SK-N-SH (cell line): Measurements from ENCODE around the gene GPR61. TPM values are rescaled to one million over a fixed set of nuclear protein-coding genes. Genes with fewer than 3 reads are reported as not detected.

Experiments
- CTCF ChIA-PET: fragments of 300-600, 350-600 bp; formaldehyde crosslinking; extraction: SDS; loops from one replicate; lab custom pipeline; 2021; lab: Yijun Ruan, JAX
- POLR2A ChIA-PET: fragments of 350-600 bp; sonication (Branson Sonifier 250); formaldehyde crosslinking; extraction: SDS; loops from one replicate; lab custom pipeline; 2020; ENCODE audit warnings: antibody characterized with exemption, inconsistent platforms; lab: Yijun Ruan, JAX
- DNase-seq: peaks from one replicate; pipeline ENCODE4 v3.0.0; 2012
- H2AFZ ChIP-seq: fragments of 200-600 bp; sonication (generic); 2 replicates; pipeline ENCODE4 v1.8.1; 2016; ENCODE audit warnings: antibody characterized with exemption, mild to moderate bottlenecking, low read depth
- H3F3A ChIP-seq: fragments of 200-600 bp; sonication (generic); replicated peaks from 2 replicates; pipeline ENCODE3; 2016; ENCODE audit warnings: antibody characterized with exemption, mild to moderate bottlenecking; ENCODE audit not compliant: insufficient read depth
- H3K27ac ChIP-seq, 2 experiments: fragments of 200-500 bp in 1 of 2; fragments of 200-600 bp in 1 of 2; sonication (Bioruptor generic) in 1 of 2; sonication (generic), shearing (Covaris generic) in 1 of 2; 2 replicates each; pipeline versions ENCODE4 v1.5.1 to v1.6.1; 2014 to 2016; ENCODE audit warnings: low read depth in 2 of 2, inconsistent platforms in 1 of 2, low read length in 1 of 2, mild to moderate bottlenecking in 1 of 2, mixed read lengths in 1 of 2
- H3K27me3 ChIP-seq: fragments of 200-600 bp; sonication (generic), shearing (Covaris generic); 2 replicates; pipeline ENCODE4 v1.6.1; 2016; ENCODE audit warnings: mixed run types; ENCODE audit not compliant: insufficient read depth
- H3K36me3 ChIP-seq, 2 experiments: fragments of 200-500 bp in 1 of 2; fragments of 200-600 bp in 1 of 2; sonication (Bioruptor generic) in 1 of 2; sonication (generic) in 1 of 2; replicated peaks in 1 of 2; 2 replicates each; pipeline versions ENCODE3 to v1.5.1; 2014 to 2016; ENCODE audit warnings: low read length in 1 of 2, mild to moderate bottlenecking in 1 of 2; ENCODE audit not compliant: insufficient read depth in 2 of 2, control insufficient read depth in 1 of 2
- H3K4me1 ChIP-seq, 2 experiments: fragments of 200-500 bp in 1 of 2; fragments of 200-600 bp in 1 of 2; sonication (Bioruptor generic) in 1 of 2; sonication (generic), shearing (Covaris generic) in 1 of 2; 2 replicates each; pipeline versions ENCODE4 v1.5.1 to v1.6.1; 2014 to 2016; ENCODE audit warnings: low read depth in 1 of 2, low read length in 1 of 2, mixed run types in 1 of 2; ENCODE audit not compliant: insufficient read depth in 2 of 2, control insufficient read depth in 1 of 2
- H3K4me2 ChIP-seq: fragments of 200-600 bp; sonication (generic), shearing (Covaris generic); 2 replicates; pipeline ENCODE4 v1.6.1; 2017; ENCODE audit warnings: mixed run types
- H3K4me3 ChIP-seq, 2 experiments: fragments of 200-500 bp in 1 of 2; fragments of 200-600 bp in 1 of 2; sonication (Bioruptor generic) in 1 of 2; sonication (generic), shearing (Covaris generic) in 1 of 2; 2 replicates each; pipeline versions ENCODE4 v1.5.1 to v1.8.1; 2014 to 2016; ENCODE audit warnings: low read depth in 2 of 2, inconsistent platforms in 1 of 2, low read length in 1 of 2, mild to moderate bottlenecking in 1 of 2, mixed read lengths in 1 of 2, moderate library complexity in 1 of 2
- H3K79me2 ChIP-seq: fragments of 200-600 bp; sonication (generic); 2 replicates; pipeline ENCODE4 v1.8.1; 2017; ENCODE audit warnings: mild to moderate bottlenecking; ENCODE audit not compliant: insufficient read depth
- H3K9ac ChIP-seq: fragments of 200-600 bp; sonication (generic); 2 replicates; pipeline ENCODE4 v1.6.1; 2017; ENCODE audit warnings: mixed run types
- H3K9me2 ChIP-seq: fragments of 200-600 bp; sonication (generic); 2 replicates; pipeline ENCODE4 v1.6.1; 2017; ENCODE audit warnings: mixed run types
- H3K9me3 ChIP-seq: fragments of 200-600 bp; sonication (generic); 2 replicates; pipeline ENCODE4 v1.6.1; 2017; ENCODE audit warnings: mixed run types, mild to moderate bottlenecking, moderate library complexity
- H4K20me1 ChIP-seq: fragments of 200-600 bp; sonication (generic); 2 replicates; pipeline ENCODE4 v1.6.1; 2017; ENCODE audit warnings: mild to moderate bottlenecking, mixed run types; ENCODE audit not compliant: insufficient read depth
- EP300 ChIP-seq, 2 experiments: IDR thresholded peaks; 2 replicates each; pipeline versions ENCODE4 v1.4.0 to v1.6.1; 2012; ENCODE audit warnings: borderline replicate concordance in 1 of 2, low read depth in 1 of 2, low read length in 1 of 2
- FOSL2 ChIP-seq: IDR thresholded peaks from 2 replicates; pipeline ENCODE4 v1.4.0; 2012; ENCODE audit warnings: low read depth, mild to moderate bottlenecking, moderate library complexity, borderline replicate concordance
- FOXJ3 ChIP-seq: sonication (generic); formaldehyde crosslinking; IDR thresholded peaks from 2 replicates; pipeline ENCODE4 v1.5.1; 2020; ENCODE audit warnings: mild to moderate bottlenecking, missing genetic modification reagents
- IRF3 ChIP-seq: fragments of 150-350 bp; IDR thresholded peaks from 2 replicates; pipeline ENCODE4 v1.6.1; 2016; ENCODE audit warnings: mild to moderate bottlenecking, low read depth, low read length
- MXI1 ChIP-seq: IDR thresholded peaks from 2 replicates; pipeline ENCODE4 v1.6.1; 2012; ENCODE audit warnings: mild to moderate bottlenecking, low read depth, low read length, improper control_type of control experiment
- RAD21 ChIP-seq: IDR thresholded peaks from 2 replicates; pipeline ENCODE4 v1.6.1; 2012; ENCODE audit warnings: mild to moderate bottlenecking, low read length
- RCOR1 ChIP-seq: fragments of 150-350 bp; IDR thresholded peaks from 2 replicates; pipeline ENCODE4 v1.6.1; 2017; ENCODE audit warnings: antibody characterized with exemption, low read length
- RFX5 ChIP-seq: IDR thresholded peaks from 2 replicates; pipeline ENCODE4 v1.6.1; 2012; ENCODE audit warnings: mild to moderate bottlenecking, improper control_type of control experiment, low read length
- RXRA ChIP-seq: IDR thresholded peaks from 2 replicates; pipeline ENCODE4 v1.4.0; 2012; ENCODE audit warnings: low read depth, mild to moderate bottlenecking, borderline replicate concordance
- SMC3 ChIP-seq: IDR thresholded peaks from 2 replicates; pipeline ENCODE4 v1.6.1; 2012; ENCODE audit warnings: low read depth, low read length, improper control_type of control experiment
- TCF12 ChIP-seq: IDR thresholded peaks from 2 replicates; pipeline ENCODE4 v1.4.0; 2012
- TEAD4 ChIP-seq: IDR thresholded peaks from 2 replicates; pipeline ENCODE4 v1.4.0; 2012; ENCODE audit warnings: mild to moderate bottlenecking, borderline replicate concordance; ENCODE audit not compliant: insufficient read depth
- ZBTB33 ChIP-seq: IDR thresholded peaks from 2 replicates; pipeline ENCODE4 v1.4.0; 2012; ENCODE audit warnings: low read depth, borderline replicate concordance
- WGBS: methylation state at CpG from one replicate; pipeline ENCODE4 v1.1.6; 2017; ENCODE audit warnings: low lambda C conversion rate; 5-methylcytosine and 5-hydroxymethylcytosine counted together
- polyA plus RNA-seq, 3 experiments: library from polyadenylated mRNA; depleted of rRNA; stranded (reverse); fragments of >200 nt; gene quantifications; 2 replicates each; pipeline ENCODE4 v1.2.3, GENCODE V29; 2012

Gene GPR61
- polyA plus RNA-seq, 1 of the 3 experiments (the other 2 are of a cell fraction): not detected

GRCh38 chr1:109492779-109493178 is 46.9 kb upstream of the GPR61 start:
- 67% methylated on average over 4 of the region's 4 CpGs for WGBS
- Histone ChIP-seq H3K27ac (no peak overlapping the region), H3K27me3 (no peaks in the 10 kb centered on the region), H3K4me2 (no peak overlapping the region), H3K36me3 (peaks cover 5 to 26% of the 10 kb centered on the region in 2 experiments), H3K79me2 (peaks cover 19% of the 10 kb centered on the region), H3K9me3 (no peaks in the 10 kb centered on the region), H2AFZ (no peak overlapping the region), H3F3A (no peaks in the 10 kb centered on the region), H3K9me2 (no peaks in the 10 kb centered on the region), H3K4me1 (peaks cover 0 to 11% of the 10 kb centered on the region in 2 experiments; a peak in 2 of 4 replicates), H4K20me1 (no peaks in the 10 kb centered on the region), H3K9ac (no peak overlapping the region), H3K4me3 (no peak overlapping the region)
- no peak for DNase-seq
- TF ChIP-seq EP300 (IDR thresholded peaks at IDR 0.05; ENCODE audit: borderline replicate concordance in 1 of 2, low read depth in 1 of 2, low read length in 1 of 2) (no peak), MXI1 (no peak), RFX5 (no peak), FOSL2 (no peak), FOXJ3 (CRISPR knock-in tag) (no peak), TEAD4 (no peak), IRF3 (no peak), TCF12 (no peak), ZBTB33 (no peak), RXRA (no peak), RCOR1 (no peak), SMC3 (no peak)
- CTCF ChIA-PET: interaction anchor here (0.7 to 40.2 kb wide), 13 partner anchors 9 to 282 kb away, joined by 3 to 1710 read pairs (median 4); partner anchors contain the start of genes AMIGO1, ATXN7L2 and GPR61
- POLR2A ChIA-PET: interaction anchor here (1.4 to 1.6 kb wide), 2 partner anchors 38 to 40 kb away, joined by 6 to 7 read pairs; no protein-coding TSS in a partner anchor

- H3K9me2 ChIP-seq: no peaks in the 10 kb centered on the region
- CTCF ChIA-PET: interaction anchor here (0.7 to 40.2 kb wide), 17 partner anchors 9 to 281 kb away, joined by 3 to 1710 read pairs (median 4); partner anchors contain the start of genes AMIGO1, ATXN7L2 and GPR61
Observed at GRCh38 chr1:109493227-109493626, 46.4 kb upstream of the GPR61 start.

More at GRCh38 chr1:109493227-109493626, 46.4 kb upstream of the GPR61 start:
- POLR2A ChIA-PET: interaction anchor here (1.4 to 1.5 kb wide), 2 partner anchors 37 to 39 kb away, joined by 6 to 7 read pairs; no protein-coding TSS in a partner anchor
- peaks cover 19% of the 10 kb centered on the region for H3K79me2 ChIP-seq
- no peaks in the 10 kb centered on the region for H4K20me1 ChIP-seq
- H2AFZ ChIP-seq: peak overlapping the region; percentile 92
- peak overlapping the region; percentile 78; the same call in 1 of the 2 replicates for H3K4me2 ChIP-seq
- H3F3A ChIP-seq: no peaks in the 10 kb centered on the region
- H3K27me3 ChIP-seq: no peaks in the 10 kb centered on the region
- WGBS: 94% methylated on average over 4 of the region's 4 CpGs
- DNase-seq: no peak
- H3K27ac ChIP-seq: peak overlapping the region in 1 of 2 experiments; percentile 36; a peak in 2 of 4 replicates
- peaks cover 0 to 14% of the 10 kb centered on the region in 2 experiments; a peak in 2 of 4 replicates for H3K4me1 ChIP-seq
- H3K9ac ChIP-seq: 0 out of 2 replicates have a peak overlapping the region, but pooled peaks have one; percentile 23
- no peak for TF ChIP-seq TCF12
- no peak for TF ChIP-seq TEAD4
- TF ChIP-seq RAD21: no peak
- TF ChIP-seq EP300 (IDR thresholded peaks at IDR 0.05; ENCODE audit: borderline replicate concordance in 1 of 2, low read depth in 1 of 2, low read length in 1 of 2): no peak
- H3K4me3 ChIP-seq: no peak overlapping the region
- no peaks in the 10 kb centered on the region for H3K9me3 ChIP-seq
- peaks cover 5 to 26% of the 10 kb centered on the region in 2 experiments for H3K36me3 ChIP-seq
